Common myeloid progenitor, CD34-positive (primary cell): ENCODE data around the gene ZDHHC5.

Source experiments
- CTCF ChIA-PET: fragments of 350-600 bp; sonication (Branson Sonifier 250); formaldehyde crosslinking; loops from one replicate; lab custom pipeline; 2021; ENCODE audit warnings: antibody characterized with exemption; lab: Charles Lee
- POLR2A ChIA-PET: fragments of 350-600 bp; sonication (Branson Sonifier 250); formaldehyde crosslinking; loops from one replicate; lab custom pipeline; 2021; ENCODE audit warnings: antibody characterized with exemption; lab: Charles Lee
- DNase-seq, 3 donors: peaks; one replicate each; pipeline versions ENCODE4 v3.0.0 to v3.0.0-alpha.2; 2013
- H3K27ac ChIP-seq, 2 experiments: 1 replicate in 1 of 2; 2 replicates in 1 of 2; pipeline ENCODE4 v1.7.0; 2013; ENCODE audit warnings: inconsistent platforms in 2 of 2, low read length in 2 of 2, mild to moderate bottlenecking in 2 of 2, low read depth in 1 of 2, moderate library complexity in 1 of 2; ENCODE audit not compliant: severe bottlenecking in 2 of 2, insufficient read depth in 1 of 2, poor library complexity in 1 of 2
- H3K27me3 ChIP-seq, 5 experiments: replicated peaks in 2 of 5; 1 replicate in 3 of 5; 2 replicates in 2 of 5; pipeline versions ENCODE4 v1.6.1 to v1.7.0; 2013; ENCODE audit warnings: low read length in 4 of 5, mild to moderate bottlenecking in 2 of 5, moderate library complexity in 2 of 5, inconsistent platforms in 1 of 5; ENCODE audit not compliant: insufficient read depth in 5 of 5, control insufficient read depth in 4 of 5
- H3K36me3 ChIP-seq, 4 experiments: 1 replicate in 2 of 4; 2 replicates in 2 of 4; pipeline versions ENCODE4 v1.6.1 to v1.7.0; 2013; ENCODE audit warnings: low read length in 3 of 4, control low read depth in 1 of 4, mild to moderate bottlenecking in 1 of 4; ENCODE audit not compliant: control insufficient read depth in 4 of 4, insufficient read depth in 4 of 4
- H3K4me1 ChIP-seq, 4 experiments: 1 replicate in 3 of 4; 2 replicates in 1 of 4; pipeline versions ENCODE4 v1.6.1 to v1.7.1; 2013; ENCODE audit warnings: low read length in 3 of 4, mild to moderate bottlenecking in 3 of 4, control low read depth in 1 of 4, inconsistent platforms in 1 of 4, moderate library complexity in 1 of 4; ENCODE audit not compliant: control insufficient read depth in 4 of 4, insufficient read depth in 4 of 4; ENCODE audit errors: control extremely low read depth in 1 of 4
- H3K4me3 ChIP-seq, 7 experiments: 1 replicate in 4 of 7; 2 replicates in 3 of 7; pipeline versions ENCODE4 v1.5.1 to v1.7.0; 2013; ENCODE audit warnings: mild to moderate bottlenecking in 7 of 7, low read length in 6 of 7, moderate library complexity in 6 of 7, inconsistent platforms in 2 of 7, low read depth in 2 of 7, control low read depth in 1 of 7; ENCODE audit not compliant: insufficient read depth in 4 of 7, control insufficient read depth in 1 of 7; ENCODE audit errors: extremely low read depth in 1 of 7
- H3K9me3 ChIP-seq, 5 experiments: 1 replicate in 4 of 5; 2 replicates in 1 of 5; pipeline versions ENCODE4 v1.6.1 to v1.7.1; 2013; ENCODE audit warnings: low read length in 4 of 5, mild to moderate bottlenecking in 2 of 5, inconsistent platforms in 1 of 5, low read depth in 1 of 5, moderate library complexity in 1 of 5; ENCODE audit not compliant: control insufficient read depth in 4 of 5, insufficient read depth in 2 of 5; ENCODE audit errors: control extremely low read depth in 1 of 5
- WGBS: methylation state at CpG from one replicate; pipeline ENCODE4 v1.1.5; 2013; ENCODE audit not compliant: insufficient coverage; 5-methylcytosine and 5-hydroxymethylcytosine counted together

The ZDHHC5 gene

DNA sequence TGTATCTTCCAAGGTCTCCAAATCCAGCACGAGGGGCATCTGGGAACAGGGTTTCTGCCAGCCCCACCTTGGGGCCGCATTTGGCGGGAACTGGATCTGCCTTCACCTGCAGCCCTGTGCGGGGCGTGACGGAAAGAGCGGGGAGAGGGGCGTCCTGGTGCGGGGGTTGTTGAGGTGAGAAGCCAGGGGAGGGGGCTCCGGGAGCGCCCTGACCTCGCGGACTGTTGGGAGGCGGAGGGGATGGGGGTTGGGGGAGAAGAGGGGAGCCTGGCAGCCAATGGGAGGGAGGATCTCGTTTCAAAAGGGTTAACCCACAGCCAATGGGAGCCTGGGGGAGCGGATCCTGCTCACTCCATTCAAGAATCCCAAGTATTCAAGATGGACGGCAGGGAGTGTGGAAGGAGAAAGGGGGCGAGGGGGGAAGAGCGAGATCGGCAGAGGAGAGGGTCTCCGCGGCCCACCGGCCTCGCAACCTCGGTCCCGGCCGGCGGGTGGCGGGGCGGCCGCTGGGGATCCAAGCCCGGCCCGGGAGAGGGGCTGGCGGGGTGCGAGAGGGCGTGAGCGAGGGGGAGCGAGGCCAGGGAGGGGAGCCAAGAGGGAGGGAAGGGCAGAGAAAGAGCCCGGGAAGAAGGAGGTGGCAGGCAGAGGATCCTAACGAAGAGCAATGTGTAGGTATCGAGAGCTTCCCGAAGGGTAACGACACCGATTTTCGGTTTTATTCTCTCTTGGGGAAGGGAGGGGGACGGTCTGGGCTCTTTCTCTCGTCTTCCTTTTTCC, 29.7 kb upstream of the ZDHHC5 start:
- ChIA-PET CTCF (interaction anchor here (0.6 to 14.0 kb wide), 10 partner anchors 7 to 292 kb away, joined by 3 to 401 read pairs (median 63); partner anchors contain the start of genes TIMM10 and UBE2L6), POLR2A (interaction anchor here (0.7 to 3.3 kb wide), 4 partner anchors 10 to 212 kb away, joined by 3 to 18 read pairs (median 4); partner anchors contain the start of gene UBE2L6)

DNA sequence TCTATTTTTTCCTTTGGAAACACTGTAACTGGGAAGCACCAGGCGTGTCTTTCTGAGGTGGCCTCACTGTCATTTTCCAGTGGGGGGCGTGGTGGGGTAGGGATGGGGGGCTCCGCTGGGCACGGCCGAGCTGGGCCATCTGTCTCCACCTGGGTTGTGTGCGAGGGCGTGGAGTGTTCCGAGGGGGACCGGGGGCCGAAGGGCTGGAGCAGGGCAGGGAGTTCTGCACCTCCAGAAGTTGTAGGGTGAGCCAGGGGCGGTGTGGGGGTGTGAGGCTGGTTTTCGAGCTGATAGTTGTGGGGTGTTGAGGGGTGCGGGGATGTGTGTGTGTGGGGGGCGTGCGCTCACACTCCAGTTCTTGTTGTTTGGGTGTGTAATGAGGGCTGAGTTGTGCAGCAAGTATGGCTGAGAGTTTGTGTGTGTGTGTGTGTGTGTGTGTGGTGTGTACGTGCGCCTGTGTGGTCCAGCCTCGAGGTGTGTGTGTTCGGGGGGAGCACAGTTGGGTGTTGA, 29.0 kb upstream of the ZDHHC5 start:
- no peaks in the 10 kb centered on the region for H3K27me3 ChIP-seq
- peaks cover 7 to 64% (median 40%) of the 10 kb centered on the region in 4 experiments for H3K4me1 ChIP-seq
- H3K36me3 ChIP-seq = peaks cover 0 to 12% (median under 1%) of the 10 kb centered on the region in 4 experiments
- peak overlapping the region; percentile 49 to 92 (median 88) for H3K4me3 ChIP-seq
- no peaks in the 10 kb centered on the region for H3K9me3 ChIP-seq
- H3K27ac ChIP-seq = peak overlapping the region; percentile 46 to 66
- no peak for DNase-seq
- CTCF ChIA-PET = interaction anchor here (1.1 to 14.0 kb wide), 15 partner anchors 7 to 293 kb away, joined by 3 to 401 read pairs (median 29); partner anchors contain the start of genes SERPING1, TIMM10, UBE2L6 and YPEL4
- POLR2A ChIA-PET = interaction anchor here (0.6 to 3.3 kb wide), 6 partner anchors 9 to 334 kb away, joined by 3 to 18 read pairs (median 3); partner anchors contain the start of genes UBE2L6 and YPEL4
- 0% methylated on average over 3 of the region's 19 CpGs for WGBS

More for the DNA sequence above, 29.7 kb upstream of the ZDHHC5 start:
- DNase-seq = no peak
- peaks cover 0 to 8% (median 0%) of the 10 kb centered on the region in 4 experiments for H3K36me3 ChIP-seq
- H3K27me3 ChIP-seq = no peaks in the 10 kb centered on the region
- peak overlapping the region; percentile 49 to 92 (median 88) for H3K4me3 ChIP-seq
- H3K27ac ChIP-seq = peak overlapping the region; percentile 46 to 66
- no peaks in the 10 kb centered on the region for H3K9me3 ChIP-seq
- 0% methylated on average over 28 of the region's 47 CpGs for WGBS
- peaks cover 7 to 58% (median 40%) of the 10 kb centered on the region in 4 experiments for H3K4me1 ChIP-seq

DNA sequence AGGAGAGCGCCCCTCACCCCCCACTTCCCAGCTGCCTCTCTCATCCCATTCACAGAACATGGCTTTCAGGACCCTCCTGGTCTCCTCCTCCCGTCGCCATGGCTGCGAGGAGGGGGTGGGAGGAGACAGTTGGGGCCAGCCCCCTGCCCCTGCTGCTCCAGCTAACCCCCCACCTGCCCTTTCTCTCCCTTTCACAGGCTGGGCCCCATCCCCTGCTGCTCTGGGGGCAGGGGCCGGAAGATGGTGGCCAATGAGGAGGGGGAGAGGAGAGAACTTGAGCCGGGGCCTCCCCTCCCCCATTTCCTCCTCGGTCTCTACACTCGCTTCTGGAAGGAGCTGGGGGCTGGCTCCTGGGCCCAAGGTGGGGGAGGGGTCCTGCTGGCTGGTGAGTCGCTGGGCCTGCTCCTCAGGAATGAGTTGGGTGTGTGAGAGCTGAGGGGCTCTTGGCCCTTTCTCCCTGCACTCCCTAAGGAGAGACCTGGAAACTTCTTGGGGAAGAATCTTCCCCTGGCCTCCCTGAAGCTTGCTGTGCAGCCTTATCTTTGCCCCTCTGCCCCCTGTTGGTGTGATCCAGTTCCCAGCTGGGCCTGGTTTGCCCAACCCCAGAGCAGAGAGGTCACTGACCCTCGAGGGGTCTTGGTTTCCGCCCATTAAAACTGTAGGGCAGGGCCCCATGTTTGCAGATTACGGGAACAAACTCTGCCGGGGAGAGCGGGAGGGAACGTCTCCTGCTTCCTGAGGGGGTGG, 28.4 kb upstream of the ZDHHC5 start:
- POLR2A ChIA-PET = interaction anchor here (0.6 to 3.3 kb wide), 6 partner anchors 8 to 372 kb away, joined by 3 to 18 read pairs (median 3); partner anchors contain the start of genes UBE2L6 and YPEL4
- H3K27me3 ChIP-seq = no peaks in the 10 kb centered on the region
- DNase-seq = peak; percentile 63 to 93 (median 90)
- peaks cover 7 to 68% (median 41%) of the 10 kb centered on the region in 4 experiments for H3K4me1 ChIP-seq
- CTCF ChIA-PET = interaction anchor here (0.6 to 14.0 kb wide), 27 partner anchors 8 to 297 kb away, joined by 3 to 401 read pairs (median 8); partner anchors contain the start of genes SERPING1, TIMM10, UBE2L6 and YPEL4
- H3K36me3 ChIP-seq = peaks cover 0 to 12% (median 1%) of the 10 kb centered on the region in 4 experiments
- H3K27ac ChIP-seq = peak overlapping the region; percentile 46 to 66
- H3K9me3 ChIP-seq = no peaks in the 10 kb centered on the region
- peak overlapping the region; percentile 49 to 92 (median 88) for H3K4me3 ChIP-seq
- 3% methylated on average over 5 of the region's 15 CpGs for WGBS

DNA sequence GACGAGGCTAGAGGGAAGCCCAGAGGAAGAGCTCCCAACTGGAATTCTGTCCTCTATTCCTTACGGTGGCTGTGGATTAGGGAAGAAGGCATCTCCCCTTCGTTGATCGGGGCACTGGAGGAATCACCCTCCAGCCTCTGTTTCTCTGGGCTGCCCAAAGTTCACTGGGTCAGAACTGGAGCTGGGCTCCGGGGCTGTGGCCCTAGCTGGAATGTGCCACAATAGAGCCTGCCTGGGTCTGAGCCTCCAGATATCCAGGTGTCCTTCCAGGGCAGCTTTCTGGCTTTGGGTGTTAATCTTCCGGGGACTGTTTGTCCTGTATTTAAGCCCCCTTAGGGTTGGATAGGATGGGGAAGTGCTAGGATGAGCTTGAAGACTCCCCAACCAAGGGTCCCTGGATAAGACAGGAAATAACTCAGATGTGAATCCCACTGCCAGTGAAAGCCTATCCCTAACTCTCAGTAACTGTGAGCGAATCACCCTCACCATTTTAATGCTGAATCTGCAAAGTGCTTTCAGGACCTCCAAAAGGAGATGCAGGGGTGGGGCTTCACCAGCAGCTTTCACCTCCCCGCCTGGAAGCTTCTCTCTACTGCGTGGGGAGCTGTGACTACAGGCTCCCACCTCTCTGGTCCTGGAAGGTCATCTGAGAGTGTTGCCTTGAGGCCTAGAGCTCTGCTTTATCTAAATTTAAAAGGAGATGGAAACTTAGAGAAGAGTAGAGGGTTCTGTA, 27.7 kb upstream of the ZDHHC5 start:
- peak overlapping the region; percentile 25 to 66 for H3K27ac ChIP-seq
- ChIA-PET POLR2A (interaction anchor here (0.6 to 3.3 kb wide), 6 partner anchors 8 to 109 kb away, joined by 3 to 18 read pairs (median 3); partner anchors contain the start of genes SELENOH, TIMM10 and UBE2L6), CTCF (interaction anchor here (0.7 to 14.0 kb wide), 46 partner anchors 9 to 298 kb away, joined by 3 to 401 read pairs (median 6); partner anchors contain the start of genes CLP1, RTN4RL2, SERPING1 and SLC43A1)
- no peaks in the 10 kb centered on the region for H3K9me3 ChIP-seq
- WGBS = 48% methylated on average over 8 of the region's 9 CpGs
- no peak for DNase-seq
- H3K27me3 ChIP-seq = no peaks in the 10 kb centered on the region
- H3K4me1 ChIP-seq = peaks cover 7 to 74% (median 45%) of the 10 kb centered on the region in 4 experiments
- H3K36me3 ChIP-seq = peaks cover 0 to 12% (median 1%) of the 10 kb centered on the region in 4 experiments
- H3K4me3 ChIP-seq = peak overlapping the region; percentile 16 to 92 (median 88)

DNA sequence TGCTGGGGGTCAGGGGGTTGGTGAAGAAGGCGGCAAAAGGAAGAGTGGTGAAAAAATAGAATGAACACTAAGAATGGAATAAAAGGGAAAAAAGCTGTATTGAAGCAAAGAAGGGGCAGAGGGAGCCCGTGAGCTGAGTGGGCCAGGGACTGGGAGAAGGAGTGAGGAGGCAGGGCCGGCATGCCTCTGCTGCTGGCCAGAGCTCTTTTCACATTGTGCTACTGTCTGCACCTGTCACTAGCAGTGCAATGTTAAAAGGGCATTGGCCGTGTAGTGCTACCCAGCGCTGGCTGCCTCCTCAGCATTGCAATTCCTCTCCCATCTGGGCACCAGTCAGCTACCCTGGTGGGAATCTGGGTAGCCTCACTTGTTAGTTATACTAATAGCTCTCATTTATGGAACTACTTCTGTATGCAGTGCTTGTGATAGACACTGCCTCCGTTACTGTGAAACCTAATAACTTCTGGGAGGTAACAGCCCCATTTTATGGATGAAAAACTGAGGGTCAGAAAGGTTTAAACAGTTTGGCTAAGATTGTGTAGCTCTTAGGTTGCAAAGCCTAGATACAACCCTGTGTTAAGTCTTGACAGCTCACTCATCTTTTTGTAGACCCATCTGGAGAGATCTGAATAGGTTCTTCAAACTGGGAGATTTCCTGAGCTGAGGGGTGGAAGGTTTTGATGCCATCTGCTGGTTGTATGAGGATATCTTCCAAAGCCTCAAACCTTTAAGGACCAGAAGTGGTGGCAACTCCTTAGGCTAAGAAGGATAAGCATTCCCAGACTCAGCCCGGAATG, 26.7 kb upstream of the ZDHHC5 start:
- peak; percentile 67 to 83 (median 78) for DNase-seq
- POLR2A ChIA-PET = interaction anchor here (0.6 to 3.3 kb wide), 5 partner anchors 72 to 110 kb away, joined by 3 to 18 read pairs (median 3); partner anchors contain the start of genes SELENOH, TIMM10 and UBE2L6

More for the DNA sequence above, 26.7 kb upstream of the ZDHHC5 start:
- Histone ChIP-seq H3K4me3 (peak overlapping the region in 3 of 7 experiments; percentile 16 to 92 (median 92)), H3K36me3 (peaks cover 0 to 12% (median 1%) of the 10 kb centered on the region in 4 experiments), H3K4me1 (peaks cover 12 to 84% (median 55%) of the 10 kb centered on the region in 4 experiments), H3K9me3 (no peaks in the 10 kb centered on the region), H3K27me3 (peaks cover 0 to 7% (median 1%) of the 10 kb centered on the region in 5 experiments), H3K27ac (no peak overlapping the region)
- CTCF ChIA-PET = interaction anchor here (0.6 to 14.0 kb wide), 48 partner anchors 8 to 296 kb away, joined by 3 to 401 read pairs (median 5); partner anchors contain the start of genes CLP1, RTN4RL2, SERPING1 and SLC43A1
- 53% methylated on average over 6 of the region's 7 CpGs for WGBS
